ENCODE measurements around the gene ZNF235.
"Not testable (repeated sequence)": the region's sequence is repeated elsewhere in the genome, so short reads cannot be mapped to it uniquely, and the experiment has no call there.

The ZNF235 gene

DNA sequence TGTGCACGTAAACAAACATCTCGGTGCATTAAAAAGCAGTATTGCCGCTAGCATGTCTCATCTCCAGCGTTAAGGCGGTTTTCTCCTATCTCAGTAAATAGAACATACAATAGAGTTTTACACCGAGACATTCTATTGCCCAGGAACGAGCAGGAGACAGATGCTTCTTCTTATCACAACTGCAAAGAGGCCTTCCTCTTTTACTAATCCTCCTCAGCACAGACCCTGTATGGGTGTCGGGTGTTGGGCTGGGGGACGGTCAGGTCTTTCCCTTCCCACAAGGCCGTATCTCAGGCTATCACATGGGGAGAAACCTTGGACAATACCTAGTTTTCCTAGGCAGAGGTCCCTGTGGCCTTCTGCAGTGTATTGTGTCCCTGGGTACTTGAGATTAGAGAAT, 23.9 kb downstream of the ZNF235 start:
- H3K4me1 Mint-ChIP-seq (ENCODE audit: low read depth) = no peaks in the 10 kb centered on the region
- H3K36me3 Mint-ChIP-seq = peaks cover 50% of the 10 kb centered on the region
- peaks cover 34% of the 10 kb centered on the region for H3K9me3 Mint-ChIP-seq (ENCODE audit: low read depth)
- no peaks in the 10 kb centered on the region for H3K27me3 Mint-ChIP-seq
- no peak overlapping the region for H3K27ac Mint-ChIP-seq
- no peak overlapping the region for H3K4me3 Mint-ChIP-seq

DNA sequence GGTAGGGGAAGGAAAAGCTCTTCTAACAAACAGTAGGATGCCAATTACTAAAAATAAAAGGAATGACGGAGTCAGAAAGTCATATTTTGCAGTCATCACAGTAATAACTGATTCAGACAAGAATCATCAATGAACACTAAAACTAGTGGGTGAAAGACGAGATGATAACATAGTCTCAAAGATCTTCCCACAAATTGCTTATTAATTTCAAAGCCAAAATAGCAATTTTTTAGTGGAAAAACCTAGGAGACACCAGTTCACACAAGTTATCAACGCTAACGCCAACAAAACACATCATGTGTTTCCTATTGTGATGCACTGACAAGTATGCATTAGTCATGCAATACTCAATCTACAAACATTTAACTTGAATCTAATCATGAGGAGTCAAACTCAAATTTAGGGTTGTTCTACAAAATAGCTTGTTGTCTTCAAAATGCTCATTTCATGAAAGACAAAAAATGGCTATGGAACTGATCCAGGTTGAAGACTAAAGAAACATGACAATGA, 26.6 kb downstream of the ZNF235 start:
- Mint-ChIP-seq H3K4me3 (no peak overlapping the region), H3K27me3 (no peaks in the 10 kb centered on the region), H3K9me3 (ENCODE audit: low read depth) (peaks cover 40% of the 10 kb centered on the region), H3K36me3 (peaks cover 59% of the 10 kb centered on the region), H3K4me1 (ENCODE audit: low read depth) (no peaks in the 10 kb centered on the region), H3K27ac (no peak overlapping the region)

DNA sequence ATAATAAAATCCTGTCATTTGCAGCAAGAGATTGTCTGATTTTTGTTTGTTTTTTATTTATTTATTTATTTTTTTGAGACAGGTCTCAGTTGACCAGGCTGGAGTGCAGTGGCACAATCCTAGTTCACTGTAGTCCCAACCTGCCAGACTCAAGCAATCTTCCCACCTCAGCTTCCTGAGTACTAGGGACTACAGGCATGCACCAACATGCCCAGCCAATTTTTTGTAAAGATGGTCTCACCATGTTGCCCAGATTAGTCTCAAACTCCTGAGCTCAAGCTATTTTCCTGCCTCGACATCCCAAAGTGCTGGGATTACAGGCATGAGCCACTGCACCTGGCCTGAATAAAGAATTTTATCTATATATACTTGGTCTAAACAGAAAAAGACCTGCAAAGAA, 27.5 kb downstream of the ZNF235 start:
- peaks cover 61% of the 10 kb centered on the region for H3K36me3 Mint-ChIP-seq
- no peaks in the 10 kb centered on the region for H3K4me1 Mint-ChIP-seq (ENCODE audit: low read depth)
- no peak overlapping the region for H3K4me3 Mint-ChIP-seq
- H3K27ac Mint-ChIP-seq = no peak overlapping the region
- H3K9me3 Mint-ChIP-seq (ENCODE audit: low read depth) = peaks cover 43% of the 10 kb centered on the region
- H3K27me3 Mint-ChIP-seq = no peaks in the 10 kb centered on the region

DNA sequence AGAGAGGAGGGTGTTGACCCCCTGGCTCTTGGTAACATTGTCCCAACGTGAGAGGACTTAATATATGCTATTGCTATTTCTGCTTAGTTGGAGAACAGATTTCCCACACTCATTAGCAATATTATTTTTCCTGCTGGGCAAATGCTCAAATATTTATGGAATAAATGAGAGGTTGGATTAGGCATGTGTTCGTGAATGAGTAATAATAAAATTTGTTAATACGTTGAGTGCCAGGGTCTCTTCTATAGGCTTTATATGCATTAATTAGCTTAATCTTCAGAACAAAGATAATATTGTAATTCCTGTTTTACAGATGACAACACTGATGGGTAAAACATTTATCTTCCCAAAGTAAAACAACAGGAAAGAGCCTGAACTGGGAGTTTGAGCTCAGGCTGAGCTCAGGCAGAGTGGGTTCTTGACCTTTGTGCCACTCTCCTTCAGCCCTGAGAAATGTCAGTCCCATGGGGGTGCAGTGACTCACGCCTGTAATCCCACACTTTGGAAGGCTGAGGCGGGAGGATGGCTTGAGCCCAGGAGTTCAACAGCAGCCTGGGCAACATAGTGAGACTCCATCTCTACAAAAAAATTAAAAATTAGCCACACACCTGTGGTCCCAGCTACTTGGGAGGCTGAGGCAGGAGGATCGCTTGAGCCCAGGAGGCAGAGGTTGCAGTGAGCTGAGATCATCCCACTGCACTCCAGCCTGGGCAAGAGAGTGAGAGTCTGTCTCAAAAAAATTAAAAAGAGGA, 44.0 kb downstream of the ZNF235 start:
- H3K4me1 Mint-ChIP-seq (ENCODE audit: low read depth) = peaks cover 4% of the 10 kb centered on the region
- peak overlapping the region; percentile 64 for H3K4me3 Mint-ChIP-seq
- no peak overlapping the region for H3K27ac Mint-ChIP-seq
- peaks cover 46% of the 10 kb centered on the region for H3K36me3 Mint-ChIP-seq
- H3K9me3 Mint-ChIP-seq (ENCODE audit: low read depth) = peaks cover 48% of the 10 kb centered on the region
- no peaks in the 10 kb centered on the region for H3K27me3 Mint-ChIP-seq

DNA sequence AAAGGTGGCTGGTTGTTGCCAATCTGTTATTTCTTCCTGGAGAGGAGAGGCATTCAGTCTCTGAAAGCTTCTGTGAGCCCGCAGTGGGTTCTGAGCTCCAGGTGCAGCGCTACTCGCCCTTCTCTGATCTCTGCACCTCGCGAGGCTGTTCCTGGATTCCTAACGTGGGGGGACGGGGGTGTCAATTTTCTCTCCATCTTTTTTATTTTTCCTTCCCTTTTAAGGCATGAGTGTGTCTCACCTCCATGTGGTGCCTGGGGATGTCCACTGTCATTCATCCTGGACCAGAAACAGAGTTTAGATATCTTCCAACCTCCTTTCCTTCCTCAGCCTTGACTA, 44.5 kb downstream of the ZNF235 start:
- H3K4me1 Mint-ChIP-seq (ENCODE audit: low read depth) = peaks cover 4% of the 10 kb centered on the region
- H3K36me3 Mint-ChIP-seq = peaks cover 47% of the 10 kb centered on the region
- no peaks in the 10 kb centered on the region for H3K27me3 Mint-ChIP-seq
- H3K27ac Mint-ChIP-seq = no peak overlapping the region
- peaks cover 54% of the 10 kb centered on the region for H3K9me3 Mint-ChIP-seq (ENCODE audit: low read depth)
- H3K4me3 Mint-ChIP-seq = peak overlapping the region; percentile 64

DNA sequence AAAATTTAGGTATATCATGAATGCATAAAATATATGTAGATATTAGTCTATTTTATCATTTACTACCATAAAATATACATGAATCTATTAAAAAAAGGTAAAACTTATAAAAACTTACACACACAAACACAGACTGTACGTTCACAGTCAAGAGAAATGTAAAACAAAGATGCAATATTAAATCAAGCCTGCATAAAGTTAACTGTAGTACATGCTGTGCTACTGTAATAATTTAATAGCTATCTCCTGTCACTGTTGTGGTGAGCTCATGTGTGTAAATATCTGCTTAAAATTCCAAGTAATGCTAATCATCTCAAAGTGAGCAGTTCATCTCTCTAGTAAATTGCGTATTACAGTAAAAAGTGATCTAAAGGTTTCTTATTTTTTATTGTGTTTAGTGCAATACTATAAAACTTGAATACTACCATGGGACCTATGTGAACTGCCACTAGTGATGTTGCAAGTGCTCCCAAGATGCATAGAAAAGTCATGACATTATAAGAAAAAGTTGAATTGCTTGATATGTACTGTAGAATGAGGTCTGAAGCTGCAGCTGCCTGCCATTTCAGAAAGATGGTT, 45.9 kb downstream of the ZNF235 start:
- peaks cover 4% of the 10 kb centered on the region for H3K4me1 Mint-ChIP-seq (ENCODE audit: low read depth)
- H3K27ac Mint-ChIP-seq = no peak overlapping the region
- H3K36me3 Mint-ChIP-seq = peaks cover 55% of the 10 kb centered on the region
- H3K4me3 Mint-ChIP-seq = no peak overlapping the region
- no peaks in the 10 kb centered on the region for H3K27me3 Mint-ChIP-seq
- peaks cover 57% of the 10 kb centered on the region for H3K9me3 Mint-ChIP-seq (ENCODE audit: low read depth)

DNA sequence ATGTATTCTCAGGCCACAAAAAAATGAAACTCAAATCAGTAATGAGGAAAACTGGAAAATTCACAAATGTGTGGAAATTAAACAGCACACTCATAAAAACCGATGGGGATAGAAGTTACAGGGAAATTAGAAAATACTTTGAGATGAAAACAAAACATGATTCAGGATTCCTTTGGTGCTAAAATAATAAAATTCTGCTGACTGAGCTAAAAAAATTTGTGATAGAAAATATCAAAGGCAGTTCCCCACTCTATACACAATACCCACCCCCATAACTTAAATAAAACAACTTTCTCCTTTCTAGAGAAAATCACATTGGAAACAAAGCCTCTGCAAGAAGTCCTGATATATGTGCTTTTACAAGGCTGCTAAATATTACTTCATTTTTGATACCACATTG, 46.7 kb downstream of the ZNF235 start:
- Mint-ChIP-seq H3K27ac (no peak overlapping the region), H3K27me3 (no peaks in the 10 kb centered on the region), H3K9me3 (ENCODE audit: low read depth) (peaks cover 55% of the 10 kb centered on the region), H3K36me3 (peaks cover 59% of the 10 kb centered on the region), H3K4me3 (no peak overlapping the region), H3K4me1 (ENCODE audit: low read depth) (peaks cover 4% of the 10 kb centered on the region)

DNA sequence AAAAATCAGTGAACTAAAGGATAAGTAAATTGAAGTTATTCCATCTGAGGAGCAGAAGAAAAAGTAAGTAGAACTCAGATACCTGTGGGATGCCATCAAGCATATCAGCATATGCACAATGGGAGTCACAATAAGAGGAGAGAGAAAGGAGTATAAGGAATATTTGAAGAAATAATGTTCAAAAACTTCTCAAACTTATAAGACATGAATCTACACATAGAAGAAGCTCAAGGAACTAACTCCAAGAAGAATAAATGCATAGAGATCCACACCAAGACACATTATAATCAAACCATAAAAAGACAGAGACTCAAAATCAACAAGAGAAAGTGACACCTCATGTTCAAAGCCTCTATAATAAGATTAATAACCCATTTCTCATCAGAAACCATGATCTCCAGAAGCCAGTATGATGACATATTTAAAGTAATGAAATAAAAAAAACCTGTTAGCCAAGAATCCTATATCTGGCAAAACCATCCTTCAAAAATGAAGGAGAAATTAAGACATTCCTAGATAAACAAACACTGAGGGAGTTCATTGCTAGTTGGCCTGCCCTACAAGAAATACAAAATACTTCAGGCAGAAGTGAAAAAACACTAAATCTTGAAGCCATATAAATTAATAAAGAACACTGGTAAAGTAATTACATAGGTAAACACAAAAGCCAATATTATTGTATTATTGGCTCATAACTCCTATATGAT, 49.0 kb downstream of the ZNF235 start:
- peaks cover 64% of the 10 kb centered on the region for H3K36me3 Mint-ChIP-seq
- peaks cover 41% of the 10 kb centered on the region for H3K9me3 Mint-ChIP-seq (ENCODE audit: low read depth)
- no peaks in the 10 kb centered on the region for H3K27me3 Mint-ChIP-seq
- no peak overlapping the region for H3K4me3 Mint-ChIP-seq
- no peak overlapping the region for H3K27ac Mint-ChIP-seq
- peaks cover 4% of the 10 kb centered on the region for H3K4me1 Mint-ChIP-seq (ENCODE audit: low read depth)

DNA sequence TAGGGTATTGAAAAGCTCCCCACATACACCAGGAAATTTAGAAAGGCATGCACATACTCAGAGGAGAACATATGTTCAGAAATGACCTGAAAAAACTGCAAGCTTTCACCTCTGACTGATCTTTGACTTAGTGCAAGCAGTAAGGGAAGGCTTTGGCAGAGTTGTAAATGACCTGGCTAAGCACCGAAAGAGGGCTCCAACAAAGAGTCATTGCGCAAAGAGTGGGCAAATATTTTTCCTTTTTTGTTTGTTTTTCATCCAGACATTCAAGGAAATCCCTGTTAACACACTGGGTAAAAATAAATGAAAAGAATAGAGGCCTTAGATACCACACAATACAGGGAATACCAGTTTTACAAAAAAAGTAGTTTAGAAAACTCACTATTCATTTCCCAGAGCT, 50.3 kb downstream of the ZNF235 start:
- Mint-ChIP-seq H3K27ac (no peak overlapping the region), H3K9me3 (ENCODE audit: low read depth) (peaks cover 40% of the 10 kb centered on the region), H3K4me3 (no peak overlapping the region), H3K36me3 (peaks cover 69% of the 10 kb centered on the region), H3K4me1 (ENCODE audit: low read depth) (no peaks in the 10 kb centered on the region), H3K27me3 (no peaks in the 10 kb centered on the region)

DNA sequence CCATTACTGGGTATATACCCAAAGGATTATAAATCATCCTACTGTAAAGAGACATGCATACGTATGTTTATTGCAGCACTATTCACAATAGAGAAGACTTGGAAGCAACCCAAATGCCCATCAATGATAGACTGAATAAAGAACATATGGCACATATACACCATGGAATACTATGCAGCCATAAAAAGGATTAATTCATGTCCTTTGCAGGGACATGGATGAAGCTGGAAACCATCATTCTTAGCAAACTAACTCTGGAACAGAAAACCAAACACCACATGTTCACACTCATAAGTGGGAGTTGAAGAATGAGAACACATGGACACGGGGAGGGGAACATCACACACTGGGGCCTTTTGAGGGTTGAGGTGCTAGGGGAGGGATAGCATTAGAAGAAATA, 51.4 kb downstream of the ZNF235 start:
- not testable (repeated sequence) for H3K4me1 Mint-ChIP-seq (ENCODE audit: low read depth); H3K27ac Mint-ChIP-seq; H3K27me3 Mint-ChIP-seq; H3K4me3 Mint-ChIP-seq
- Mint-ChIP-seq H3K36me3 (peaks cover 69% of the 10 kb centered on the region), H3K9me3 (ENCODE audit: low read depth) (peaks cover 40% of the 10 kb centered on the region)

DNA sequence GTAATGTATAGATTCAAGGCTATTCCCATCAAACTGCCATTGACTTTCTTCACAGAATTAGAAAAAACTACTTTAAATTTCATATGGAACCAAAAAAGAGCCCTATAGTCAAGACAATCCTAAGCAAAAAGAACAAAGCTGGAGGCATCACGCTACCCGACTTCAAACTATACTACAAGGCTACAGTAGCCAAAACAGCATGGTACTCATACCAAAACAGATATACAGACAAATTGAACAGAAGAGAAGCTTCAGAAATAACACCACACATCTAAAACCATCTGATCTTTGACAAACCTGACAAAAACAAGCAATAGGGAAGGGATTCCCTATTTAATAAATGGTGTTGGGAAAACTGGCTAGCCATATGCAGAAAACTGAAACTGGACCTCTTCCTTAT, 52.5 kb downstream of the ZNF235 start:
- H3K9me3 Mint-ChIP-seq (ENCODE audit: low read depth) = peaks cover 31% of the 10 kb centered on the region
- H3K4me3 Mint-ChIP-seq; H3K27ac Mint-ChIP-seq; H3K27me3 Mint-ChIP-seq; H3K4me1 Mint-ChIP-seq (ENCODE audit: low read depth): not testable (repeated sequence)
- peaks cover 58% of the 10 kb centered on the region for H3K36me3 Mint-ChIP-seq

DNA sequence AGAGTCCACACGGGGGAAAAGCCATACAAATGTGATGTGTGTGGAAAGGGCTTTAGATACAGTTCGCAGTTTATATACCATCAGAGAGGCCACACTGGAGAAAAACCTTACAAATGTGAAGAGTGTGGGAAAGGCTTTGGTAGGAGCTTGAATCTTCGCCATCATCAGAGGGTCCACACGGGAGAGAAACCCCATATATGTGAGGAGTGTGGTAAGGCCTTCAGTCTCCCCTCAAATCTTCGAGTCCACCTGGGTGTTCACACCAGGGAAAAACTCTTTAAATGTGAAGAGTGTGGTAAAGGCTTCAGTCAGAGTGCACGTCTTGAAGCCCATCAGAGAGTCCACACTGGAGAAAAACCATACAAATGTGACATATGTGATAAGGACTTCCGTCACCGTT, 68.4 kb downstream of the ZNF235 start:
- Mint-ChIP-seq H3K27ac (no peak overlapping the region), H3K27me3 (no peaks in the 10 kb centered on the region), H3K9me3 (ENCODE audit: low read depth) (peaks cover 51% of the 10 kb centered on the region), H3K36me3 (peaks cover 65% of the 10 kb centered on the region), H3K4me3 (no peak overlapping the region), H3K4me1 (ENCODE audit: low read depth) (no peaks in the 10 kb centered on the region)

All from activated naive CD8-positive, alpha-beta T cell (primary cell).